HCT116 (cell line): ENCODE measurements around the gene C11orf21. TPM values are rescaled to one million over a fixed set of nuclear protein-coding genes. Genes with fewer than 3 reads are reported as not detected.

Source experiments
- ATAC-seq: fragments of 200-7000 bp; cut with Tn5 transposase; 2 replicates; pipeline ENCODE4 v1.9.1; 2020; ENCODE audit warnings: mild to moderate bottlenecking, moderate library complexity
- BruUV-seq: library from RNA; stranded (reverse); fragments of 400-500 nt; replicated peaks from 2 replicates; lab custom pipeline; 2021; lab: Mats Ljungman, UMichigan
- CTCF ChIA-PET: fragments of 300-600 bp; sonication (Branson Sonifier 250); formaldehyde crosslinking; loops from one replicate; lab custom pipeline; 2021; ENCODE audit warnings: antibody characterized with exemption; lab: Charles Lee
- POLR2A ChIA-PET: fragments of 300-600, 350-600 bp; sonication (Branson Sonifier 250); formaldehyde crosslinking; loops from one replicate; lab custom pipeline; 2021; ENCODE audit warnings: antibody characterized with exemption; lab: Charles Lee
- RAD21 ChIA-PET, 2 experiments: fragments of 300-600 bp; sonication (Branson Sonifier 250); formaldehyde crosslinking; loops; one replicate each; lab custom pipeline; 2023; ENCODE audit warnings: low total read pairs in 2 of 2; ENCODE audit not compliant: uncharacterized antibody in 2 of 2, unreplicated experiment in 2 of 2, low non-redundant PET in 1 of 2; lab: Charles Lee
- DNase-seq: peaks from one replicate; pipeline ENCODE4 v3.0.0-alpha.2; 2010; ENCODE audit warnings: low read depth, low spot score
- H2AFZ ChIP-seq: fragments of 200-600 bp; shearing (Covaris generic), sonication (generic); 2 replicates; pipeline ENCODE4 v1.6.1; 2017; ENCODE audit warnings: low read depth, mixed run types, mixed read lengths, antibody characterized with exemption, low read length; ENCODE audit not compliant: poor library complexity, severe bottlenecking
- H3K27ac ChIP-seq: 2 replicates; pipeline ENCODE4 v1.5.1; 2012; ENCODE audit warnings: low read depth, low read length
- H3K27me3 ChIP-seq: fragments of 200-600 bp; sonication (generic); 2 replicates; pipeline ENCODE4 v1.6.1; 2016; ENCODE audit warnings: mixed run types, low read length, mixed read lengths; ENCODE audit not compliant: insufficient read depth
- H3K36me3 ChIP-seq, 2 experiments: fragments of 200-500 bp in 1 of 2; fragments of 200-600 bp in 1 of 2; sonication (Bioruptor generic) in 1 of 2; sonication (generic) in 1 of 2; 2 replicates each; pipeline versions ENCODE4 v1.5.1 to v1.6.1; 2014 to 2016; ENCODE audit warnings: low read length in 2 of 2, inconsistent platforms in 1 of 2, mixed read lengths in 1 of 2, mixed run types in 1 of 2; ENCODE audit not compliant: insufficient read depth in 2 of 2, control insufficient read depth in 1 of 2
- H3K4me1 ChIP-seq, 2 experiments: fragments of 200-600 bp in 1 of 2; sonication (generic) in 1 of 2; 2 replicates each; pipeline versions ENCODE4 v1.5.1 to v1.6.1; 2012 to 2017; ENCODE audit warnings: low read length in 2 of 2, inconsistent platforms in 1 of 2, mild to moderate bottlenecking in 1 of 2, mixed read lengths in 1 of 2, mixed run types in 1 of 2, moderate library complexity in 1 of 2; ENCODE audit not compliant: insufficient read depth in 2 of 2, control insufficient read depth in 1 of 2
- H3K4me2 ChIP-seq: fragments of 200-600 bp; sonication (generic); 2 replicates; pipeline ENCODE4 v1.6.1; 2017; ENCODE audit warnings: mixed run types, low read length, mixed read lengths
- H3K4me3 ChIP-seq, 2 experiments: fragments of 200-600 bp in 1 of 2; sonication (generic) in 1 of 2; replicated peaks in 1 of 2; 2 replicates each; pipeline ENCODE4 v1.5.1; 2011 to 2016; ENCODE audit warnings: low read length in 2 of 2, control low read depth in 1 of 2, low read depth in 1 of 2, mild to moderate bottlenecking in 1 of 2, mixed read lengths in 1 of 2, mixed run types in 1 of 2
- H3K79me2 ChIP-seq: fragments of 200-600 bp; sonication (generic); 2 replicates; pipeline ENCODE4 v1.6.1; 2017; ENCODE audit warnings: mild to moderate bottlenecking, mixed run types, low read length, moderate library complexity, mixed read lengths; ENCODE audit not compliant: insufficient read depth
- H3K9ac ChIP-seq: fragments of 200-600 bp; sonication (generic); 2 replicates; pipeline ENCODE4 v1.6.1; 2016; ENCODE audit warnings: low read length, mixed read lengths
- H3K9me2 ChIP-seq: fragments of 200-600 bp; sonication (generic), shearing (Covaris generic); 2 replicates; pipeline ENCODE4 v1.6.1; 2017; ENCODE audit warnings: mixed run types, mild to moderate bottlenecking, moderate library complexity; ENCODE audit not compliant: insufficient read depth
- H3K9me3 ChIP-seq, 2 experiments: fragments of 200-500 bp in 1 of 2; fragments of 200-600 bp in 1 of 2; sonication (Bioruptor generic) in 1 of 2; sonication (generic) in 1 of 2; 2 replicates each; pipeline ENCODE4 v1.6.1; 2014 to 2017; ENCODE audit warnings: low read length in 2 of 2, mixed read lengths in 2 of 2, inconsistent platforms in 1 of 2, low read depth in 1 of 2, mild to moderate bottlenecking in 1 of 2, mixed run types in 1 of 2, moderate library complexity in 1 of 2; ENCODE audit not compliant: control insufficient read depth in 1 of 2, insufficient read depth in 1 of 2
- H4K20me1 ChIP-seq: fragments of 200-600 bp; sonication (generic), shearing (Covaris generic); 2 replicates; pipeline ENCODE4 v1.6.1; 2017; ENCODE audit warnings: mixed run types, mild to moderate bottlenecking, moderate library complexity; ENCODE audit not compliant: insufficient read depth
- CEBPB ChIP-seq: IDR thresholded peaks from 2 replicates; pipeline ENCODE4 v1.6.1; 2012; ENCODE audit warnings: low read depth
- ELF1 ChIP-seq: IDR thresholded peaks from 2 replicates; pipeline ENCODE4 v1.6.1; 2012; ENCODE audit warnings: low read depth, borderline replicate concordance
- EZH2 ChIP-seq: fragments of 200-600 bp; sonication (generic); IDR thresholded peaks from 2 replicates; pipeline ENCODE4 v1.6.1; 2017; ENCODE audit warnings: antibody characterized with exemption, mixed run types
- FOSL1 ChIP-seq: IDR thresholded peaks from 2 replicates; pipeline ENCODE4 v1.6.1; 2012; ENCODE audit warnings: low read depth
- POLR2AphosphoS5 ChIP-seq: IDR thresholded peaks from 2 replicates; pipeline ENCODE4 v1.6.1; 2011; ENCODE audit warnings: mild to moderate bottlenecking, low read depth, low read length, moderate library complexity
- RAD21 ChIP-seq: IDR thresholded peaks from 2 replicates; pipeline ENCODE4 v1.6.1; 2012; ENCODE audit warnings: low read depth, mild to moderate bottlenecking
- REST ChIP-seq: IDR thresholded peaks from 2 replicates; pipeline ENCODE4 v1.6.1; 2012; ENCODE audit warnings: low read depth
- SIN3A ChIP-seq: IDR thresholded peaks from 2 replicates; pipeline ENCODE4 v1.6.1; 2012; ENCODE audit warnings: low read depth
- SP1 ChIP-seq: IDR thresholded peaks from 2 replicates; pipeline ENCODE4 v1.6.1; 2012; ENCODE audit warnings: low read depth
- SRF ChIP-seq: IDR thresholded peaks from 2 replicates; pipeline ENCODE4 v1.6.1; 2012; ENCODE audit warnings: low read depth
- TCF7L2 ChIP-seq: IDR thresholded peaks from 2 replicates; pipeline ENCODE4 v1.7.0; 2011; ENCODE audit warnings: borderline replicate concordance, inconsistent platforms; ENCODE audit not compliant: insufficient read depth, insufficient read length; ENCODE audit errors: extremely low read depth
- ZFX ChIP-seq: fragments of 450-650 bp; IDR thresholded peaks from 2 replicates; pipeline ENCODE4 v1.6.1; 2017
- intact Hi-C: fragments of 100-400 bp; cut with micrococcal nuclease; formaldehyde crosslinking; loops from 2 replicates; pipeline ENCODE4 v1.10.0; 2022
- total RNA-seq: library from RNA; stranded (reverse); gene quantifications from one replicate; pipeline ENCODE4 v1.2.1, GENCODE V29; 2021; ENCODE audit not compliant: unreplicated experiment
- TF ChIP-seq, protein P1 (sequence below): IDR thresholded peaks from 2 replicates; pipeline ENCODE4 v1.6.1; 2012

Gene C11orf21
- total RNA-seq, 1 experiment from 2014 or later = not detected

- Histone ChIP-seq H3K4me2 (no peak overlapping the region), H3K36me3 (no peaks in the 10 kb centered on the region), H3K4me3 (no peak overlapping the region), H3K9ac (no peak overlapping the region), H3K4me1 (no peaks in the 10 kb centered on the region), H3K9me3 (no peaks in the 10 kb centered on the region), H3K79me2 (no peaks in the 10 kb centered on the region), H3K27me3 (no peaks in the 10 kb centered on the region), H3K27ac (no peak overlapping the region), H3K9me2 (no peaks in the 10 kb centered on the region)
- DNase-seq = no peak
- ATAC-seq = no peak
- CTCF ChIA-PET = interaction anchor here (0.6 to 1.7 kb wide), 6 partner anchors 96 to 122 kb away, joined by 3 to 9 read pairs (median 4); no protein-coding TSS in a partner anchor
- POLR2A ChIA-PET = no interaction called here
- BruUV-seq = no TSS peak
- intact Hi-C loops = no loop called here
- RAD21 ChIA-PET = interaction anchor here in 1 of 2 experiments (1.0 kb wide), 1 partner anchor 100 kb away, joined by 3 read pairs; no protein-coding TSS in a partner anchor
- TF ChIP-seq EZH2 = no peak
- no peak for TF ChIP-seq FOSL1
- TF ChIP-seq, protein P1, sequence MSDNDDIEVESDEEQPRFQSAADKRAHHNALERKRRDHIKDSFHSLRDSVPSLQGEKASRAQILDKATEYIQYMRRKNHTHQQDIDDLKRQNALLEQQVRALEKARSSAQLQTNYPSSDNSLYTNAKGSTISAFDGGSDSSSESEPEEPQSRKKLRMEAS = no peak
- no peak for TF ChIP-seq SP1
- TF ChIP-seq POLR2AphosphoS5 = no peak
- no peak for TF ChIP-seq SIN3A
- TF ChIP-seq REST = no peak
- no peak for TF ChIP-seq ELF1
- TF ChIP-seq ZFX = no peak
- no peak for TF ChIP-seq CEBPB
- TF ChIP-seq RAD21 = no peak
- TF ChIP-seq TCF7L2 = no peak
- no peak for TF ChIP-seq SRF
- TF ChIP-seq, all 23 proteins: peak for 0
- no peaks in the 10 kb centered on the region for H4K20me1 ChIP-seq
- no peak overlapping the region for H2AFZ ChIP-seq
These were observed 3.5 kb downstream of the C11orf21 start for GRCh38 chr11:2298131-2298794.
